Liver (tissue), 9 donors: Measurements from ENCODE around the gene ERBB4. TPM values are rescaled to one million over a fixed set of nuclear protein-coding genes. Genes with fewer than 3 reads are reported as not detected.

Experiments used
- DNase-seq: peaks from one replicate; pipeline ENCODE4 v3.0.0-alpha.2; 2017; ENCODE audit warnings: low spot score
- H3K27ac ChIP-seq, 2 donors: one replicate each; pipeline ENCODE4 v1.7.0; 2013; ENCODE audit warnings: inconsistent platforms in 2 of 2, low read length in 2 of 2, control low read depth in 1 of 2, low read depth in 1 of 2, mild to moderate bottlenecking in 1 of 2
- H3K27me3 ChIP-seq, 4 donors: one replicate each; pipeline versions ENCODE4 v1.6.1 to v1.7.0; 2013; ENCODE audit warnings: low read length in 3 of 4, inconsistent platforms in 1 of 4, mild to moderate bottlenecking in 1 of 4, moderate library complexity in 1 of 4; ENCODE audit not compliant: control insufficient read depth in 4 of 4, insufficient read depth in 4 of 4
- H3K36me3 ChIP-seq, 4 donors: one replicate each; pipeline versions ENCODE4 v1.6.1 to v1.7.0; 2013; ENCODE audit warnings: low read length in 3 of 4, mild to moderate bottlenecking in 3 of 4, low read depth in 1 of 4, moderate library complexity in 1 of 4; ENCODE audit not compliant: control insufficient read depth in 4 of 4, insufficient read depth in 3 of 4
- H3K4me1 ChIP-seq, 4 donors: one replicate each; pipeline versions ENCODE4 v1.6.1 to v1.7.0; 2013; ENCODE audit warnings: low read length in 3 of 4, mild to moderate bottlenecking in 3 of 4, moderate library complexity in 1 of 4; ENCODE audit not compliant: control insufficient read depth in 4 of 4, insufficient read depth in 4 of 4
- H3K4me3 ChIP-seq, 3 donors: one replicate each; pipeline versions ENCODE4 v1.6.1 to v1.7.0; 2013; ENCODE audit warnings: low read length in 3 of 3, control low read depth in 1 of 3, low read depth in 1 of 3, mild to moderate bottlenecking in 1 of 3
- H3K9ac ChIP-seq, 2 donors: one replicate each; pipeline ENCODE4 v1.7.0; 2013; ENCODE audit warnings: low read length in 2 of 2, mild to moderate bottlenecking in 2 of 2, moderate library complexity in 2 of 2, control low read depth in 1 of 2, low read depth in 1 of 2
- H3K9me3 ChIP-seq, 4 donors: one replicate each; pipeline versions ENCODE4 v1.6.1 to v1.7.0; 2013; ENCODE audit warnings: low read length in 3 of 4; ENCODE audit not compliant: control insufficient read depth in 4 of 4
- ATF3 ChIP-seq: IDR thresholded peaks from 2 replicates; pipeline ENCODE4 v1.6.1; 2016; ENCODE audit warnings: antibody characterized with exemption
- CTCF ChIP-seq: fragments of 150-350 bp; IDR thresholded peaks from 2 replicates; pipeline ENCODE4 v1.5.1; 2017; ENCODE audit warnings: improper control_type of control experiment, low read depth, low read length; ENCODE audit not compliant: missing input control
- EGR1 ChIP-seq, 2 donors: IDR thresholded peaks; 2 replicates each; pipeline ENCODE4 v1.6.1; 2016 to 2018; ENCODE audit warnings: antibody characterized with exemption in 2 of 2, low read depth in 2 of 2
- FOXA1 ChIP-seq: IDR thresholded peaks from 2 replicates; pipeline ENCODE4 v1.6.1; 2016; ENCODE audit warnings: antibody characterized with exemption
- FOXA2 ChIP-seq: IDR thresholded peaks from 2 replicates; pipeline ENCODE4 v1.6.1; 2016; ENCODE audit warnings: antibody characterized with exemption
- GABPA ChIP-seq, 2 donors: IDR thresholded peaks in 1 of 2; conservative IDR thresholded peaks in 1 of 2; 2 replicates each; pipeline ENCODE4 v1.6.1; 2016; ENCODE audit warnings: antibody characterized with exemption in 2 of 2, mild to moderate bottlenecking in 1 of 2, moderate library complexity in 1 of 2
- HNF4A ChIP-seq, 2 donors: conservative IDR thresholded peaks; 2 replicates each; pipeline ENCODE4 v1.6.1; 2016; ENCODE audit warnings: antibody characterized with exemption in 2 of 2, mild to moderate bottlenecking in 2 of 2
- HNF4G ChIP-seq: IDR thresholded peaks from 2 replicates; pipeline ENCODE4 v1.6.1; 2016; ENCODE audit warnings: antibody characterized with exemption
- JUND ChIP-seq, 2 donors: IDR thresholded peaks; 2 replicates each; pipeline ENCODE4 v1.6.1; 2016; ENCODE audit warnings: antibody characterized with exemption in 2 of 2
- MAX ChIP-seq: IDR thresholded peaks from 2 replicates; pipeline ENCODE4 v1.6.1; 2016; ENCODE audit warnings: antibody characterized with exemption
- RAD21 ChIP-seq, 2 donors: IDR thresholded peaks; 2 replicates each; pipeline ENCODE4 v1.6.1; 2016; ENCODE audit warnings: antibody characterized with exemption in 2 of 2, mild to moderate bottlenecking in 2 of 2
- REST ChIP-seq: IDR thresholded peaks from 2 replicates; pipeline ENCODE4 v1.6.1; 2016; ENCODE audit warnings: antibody characterized with exemption, mild to moderate bottlenecking
- SP1 ChIP-seq: IDR thresholded peaks from 2 replicates; pipeline ENCODE4 v1.6.1; 2018; ENCODE audit warnings: antibody characterized with exemption, mild to moderate bottlenecking
- TAF1 ChIP-seq: conservative IDR thresholded peaks from 2 replicates; pipeline ENCODE4 v1.6.1; 2016; ENCODE audit warnings: antibody characterized with exemption, mild to moderate bottlenecking
- ZBTB33 ChIP-seq: IDR thresholded peaks from 2 replicates; pipeline ENCODE4 v1.6.1; 2016; ENCODE audit warnings: antibody characterized with exemption
- WGBS: extraction: QIAGEN DNeasy Blood & Tissue Kit; methylation state at CpG from one replicate; pipeline ENCODE4 v1.1.7; 2013; 5-methylcytosine and 5-hydroxymethylcytosine counted together
- polyA plus RNA-seq, 2 donors: library from polyadenylated mRNA; stranded (reverse) in 1 of 2; unstranded in 1 of 2; fragments of 200-250 nt in 1 of 2; fragments of >200 nt in 1 of 2; fragmentation: Nextera tagmentation in 1 of 2; extraction: Ambion mirVana in 1 of 2; gene quantifications; one replicate each; pipeline versions ENCODE4 v1.2.1 to v1.2.3, GENCODE V29; 2013 to 2015
- total RNA-seq, 2 donors: library from RNA; depleted of rRNA; stranded (reverse); fragments of >200 nt; gene quantifications; one replicate each; pipeline ENCODE4 v1.2.3, GENCODE V29; 2014
- donor health status: healthy.
- donor health status: healthy.
- donor health status: healthy.
- donor health status: healthy.
- donor health status: healthy.

ERBB4 gene
- total and polyA plus RNA-seq, 4 donors = 0.03 to 0.42 TPM; not detected in 2

GRCh38 chr2:211845338-211846035 is 693.1 kb downstream of the ERBB4 start:
- no peaks in the 10 kb centered on the region for H3K9me3 ChIP-seq
- no peak overlapping the region for H3K27ac ChIP-seq
- no peak for DNase-seq
- H3K4me3 ChIP-seq = no peak overlapping the region
- TF ChIP-seq ATF3 (no peak), JUND (IDR thresholded peaks at IDR 0.05) (no peak), FOXA2 (no peak), HNF4A (conservative IDR thresholded peaks at IDR 0.05) (no peak), GABPA (IDR thresholded peaks at IDR 0.05 in 1 of 2, conservative IDR thresholded peaks at IDR 0.05 in 1 of 2) (no peak), SP1 (no peak), EGR1 (IDR thresholded peaks at IDR 0.05; ENCODE audit: low read depth in 2 of 2) (no peak), CTCF (no peak), REST (no peak), HNF4G (no peak), MAX (no peak), FOXA1 (no peak), ZBTB33 (no peak), TAF1 (no peak)
- no peaks in the 10 kb centered on the region for H3K4me1 ChIP-seq
- WGBS = 60% methylated on average over 3 of the region's 3 CpGs
- H3K9ac ChIP-seq = no peak overlapping the region
- no peaks in the 10 kb centered on the region for H3K36me3 ChIP-seq
- H3K27me3 ChIP-seq = no peaks in the 10 kb centered on the region

- no peaks in the 10 kb centered on the region for H3K36me3 ChIP-seq
- WGBS = 67% methylated on average over 2 of the region's 2 CpGs
- no peak overlapping the region for H3K4me3 ChIP-seq
- H3K27ac ChIP-seq = no peak overlapping the region
- H3K4me1 ChIP-seq = no peaks in the 10 kb centered on the region
- H3K27me3 ChIP-seq = no peaks in the 10 kb centered on the region
- no peaks in the 10 kb centered on the region for H3K9me3 ChIP-seq
- DNase-seq = no peak
- H3K9ac ChIP-seq = no peak overlapping the region
- no peak for TF ChIP-seq RAD21 (IDR thresholded peaks at IDR 0.05)
- TF ChIP-seq FOXA1 = no peak
- TF ChIP-seq ZBTB33 = no peak
- no peak for TF ChIP-seq SP1
- no peak for TF ChIP-seq GABPA (IDR thresholded peaks at IDR 0.05 in 1 of 2, conservative IDR thresholded peaks at IDR 0.05 in 1 of 2)
- TF ChIP-seq CTCF = no peak
- no peak for TF ChIP-seq JUND (IDR thresholded peaks at IDR 0.05)
- TF ChIP-seq EGR1 (IDR thresholded peaks at IDR 0.05; ENCODE audit: low read depth in 2 of 2) = no peak
These were observed 700.9 kb downstream of the ERBB4 start for GRCh38 chr2:211837706-211838105.
